Lung (tissue), 12 donors: Measurements from ENCODE around the gene SMARCC2. TPM values are rescaled to one million over a fixed set of nuclear protein-coding genes. Genes with fewer than 3 reads are reported as not detected.

Experiments
- ATAC-seq: fragments of 200-7000 bp; cut with Tn5 transposase; one replicate; pipeline ENCODE4 v1.9.1; 2020; ENCODE audit warnings: moderate number of reproducible peaks; ENCODE audit not compliant: insufficient read depth, low FRiP score
- DNase-seq, 3 donors: peaks; one replicate each; pipeline ENCODE4 v3.0.0-alpha.2; 2013 to 2017
- H3K27ac ChIP-seq, 2 donors: one replicate each; pipeline ENCODE4 v1.5.1; 2013; ENCODE audit warnings: mild to moderate bottlenecking in 2 of 2, moderate library complexity in 2 of 2, control low read depth in 1 of 2, inconsistent platforms in 1 of 2, low read depth in 1 of 2, low read length in 1 of 2
- H3K27me3 ChIP-seq, 3 donors: one replicate each; pipeline ENCODE4 v1.5.1; 2013; ENCODE audit warnings: low read length in 2 of 3; ENCODE audit not compliant: control insufficient read depth in 3 of 3, insufficient read depth in 3 of 3
- H3K36me3 ChIP-seq, 4 donors: one replicate each; pipeline ENCODE4 v1.5.1; 2013; ENCODE audit warnings: low read length in 4 of 4, mild to moderate bottlenecking in 1 of 4, moderate library complexity in 1 of 4; ENCODE audit not compliant: control insufficient read depth in 4 of 4, insufficient read depth in 4 of 4
- H3K4me1 ChIP-seq, 5 donors: one replicate each; pipeline ENCODE4 v1.5.1; 2013; ENCODE audit warnings: low read length in 5 of 5, mild to moderate bottlenecking in 2 of 5, moderate library complexity in 1 of 5; ENCODE audit not compliant: control insufficient read depth in 5 of 5, insufficient read depth in 5 of 5
- H3K4me3 ChIP-seq: one replicate; pipeline ENCODE4 v1.5.1; 2013; ENCODE audit warnings: mild to moderate bottlenecking, control low read depth, moderate library complexity
- H3K9ac ChIP-seq, 2 donors: one replicate each; pipeline ENCODE4 v1.5.1; 2013; ENCODE audit warnings: low read length in 2 of 2, control low read depth in 1 of 2; ENCODE audit not compliant: insufficient read depth in 1 of 2
- H3K9me3 ChIP-seq, 4 donors: one replicate each; pipeline ENCODE4 v1.5.1; 2013; ENCODE audit warnings: low read length in 3 of 4, mild to moderate bottlenecking in 1 of 4, moderate library complexity in 1 of 4; ENCODE audit not compliant: control insufficient read depth in 4 of 4, insufficient read depth in 3 of 4
- WGBS, 2 donors: extraction: QIAGEN DNeasy Blood & Tissue Kit; methylation state at CpG; one replicate each; pipeline ENCODE4 v1.1.7; 2013; 5-methylcytosine and 5-hydroxymethylcytosine counted together
- polyA plus RNA-seq, 2 donors: library from polyadenylated mRNA; stranded (reverse); fragments of 200-250 nt; gene quantifications; one replicate each; pipeline ENCODE4 v1.2.1, GENCODE V29; 2013
- total RNA-seq, 2 donors: library from RNA; depleted of rRNA in 1 of 2; stranded (reverse); fragments of >200 nt in 1 of 2; gene quantifications; one replicate each; pipeline ENCODE4 v1.2.1, GENCODE V29; 2014 to 2021
- TF ChIP-seq, protein P1 (sequence below): IDR thresholded peaks from 2 replicates; pipeline ENCODE4 v1.5.1; 2012; ENCODE audit warnings: mild to moderate bottlenecking; ENCODE audit errors: control extremely low read depth, extremely low read depth
- donor health status: control.
- donor health status: control.
- donor health status: Bipolar disorder and iron deficiency.
- donor health status: healthy.
- donor health status: DM: yes; HTN: yes; CAD: no.

The SMARCC2 gene
- total and polyA plus RNA-seq, 4 donors: 23.9 to 97.5 (median 47.7) TPM

DNA sequence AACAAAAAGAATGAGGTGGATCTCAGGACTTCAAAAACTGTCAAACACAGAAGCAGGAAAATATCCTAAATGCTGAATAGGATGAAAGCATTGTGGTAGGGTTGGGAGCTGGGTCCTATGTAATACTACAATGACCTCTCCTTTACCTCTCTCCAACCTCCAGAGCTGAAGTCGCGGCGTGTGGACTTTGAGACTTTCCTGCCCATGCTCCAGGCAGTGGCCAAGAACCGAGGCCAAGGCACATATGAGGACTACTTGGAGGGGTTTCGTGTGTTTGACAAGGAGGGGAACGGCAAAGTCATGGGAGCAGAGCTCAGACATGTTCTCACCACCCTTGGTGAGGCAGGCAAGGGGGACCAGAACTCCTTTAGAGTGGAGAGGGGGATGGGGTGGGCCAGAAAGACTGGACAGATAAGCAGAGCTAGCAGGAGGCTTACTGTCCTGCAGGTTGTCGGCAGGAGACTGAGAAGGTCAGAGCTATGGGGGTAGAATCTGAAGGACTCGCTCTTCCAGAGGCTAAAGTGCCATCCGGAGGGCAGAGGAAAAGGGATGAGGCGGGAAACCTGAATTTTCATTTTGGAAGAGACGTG, 33.9 kb downstream of the SMARCC2 start:
- no peaks in the 10 kb centered on the region for H3K9me3 ChIP-seq
- H3K27me3 ChIP-seq: no peaks in the 10 kb centered on the region
- H3K4me3 ChIP-seq: no peak overlapping the region
- whole genome bisulfite sequencing, 2 donors: 95 to 98% methylated on average over 11 of the region's 11 CpGs
- DNase-seq: no peak
- H3K27ac ChIP-seq: no peak overlapping the region
- H3K9ac ChIP-seq: no peak overlapping the region
- TF ChIP-seq, protein P1, sequence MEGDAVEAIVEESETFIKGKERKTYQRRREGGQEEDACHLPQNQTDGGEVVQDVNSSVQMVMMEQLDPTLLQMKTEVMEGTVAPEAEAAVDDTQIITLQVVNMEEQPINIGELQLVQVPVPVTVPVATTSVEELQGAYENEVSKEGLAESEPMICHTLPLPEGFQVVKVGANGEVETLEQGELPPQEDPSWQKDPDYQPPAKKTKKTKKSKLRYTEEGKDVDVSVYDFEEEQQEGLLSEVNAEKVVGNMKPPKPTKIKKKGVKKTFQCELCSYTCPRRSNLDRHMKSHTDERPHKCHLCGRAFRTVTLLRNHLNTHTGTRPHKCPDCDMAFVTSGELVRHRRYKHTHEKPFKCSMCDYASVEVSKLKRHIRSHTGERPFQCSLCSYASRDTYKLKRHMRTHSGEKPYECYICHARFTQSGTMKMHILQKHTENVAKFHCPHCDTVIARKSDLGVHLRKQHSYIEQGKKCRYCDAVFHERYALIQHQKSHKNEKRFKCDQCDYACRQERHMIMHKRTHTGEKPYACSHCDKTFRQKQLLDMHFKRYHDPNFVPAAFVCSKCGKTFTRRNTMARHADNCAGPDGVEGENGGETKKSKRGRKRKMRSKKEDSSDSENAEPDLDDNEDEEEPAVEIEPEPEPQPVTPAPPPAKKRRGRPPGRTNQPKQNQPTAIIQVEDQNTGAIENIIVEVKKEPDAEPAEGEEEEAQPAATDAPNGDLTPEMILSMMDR: no peak
- H3K4me1 ChIP-seq: peaks cover 9 to 42% (median 23%) of the 10 kb centered on the region in 5 donors
- no peak for ATAC-seq
- peaks cover 7 to 30% (median 16%) of the 10 kb centered on the region in 4 donors for H3K36me3 ChIP-seq

DNA sequence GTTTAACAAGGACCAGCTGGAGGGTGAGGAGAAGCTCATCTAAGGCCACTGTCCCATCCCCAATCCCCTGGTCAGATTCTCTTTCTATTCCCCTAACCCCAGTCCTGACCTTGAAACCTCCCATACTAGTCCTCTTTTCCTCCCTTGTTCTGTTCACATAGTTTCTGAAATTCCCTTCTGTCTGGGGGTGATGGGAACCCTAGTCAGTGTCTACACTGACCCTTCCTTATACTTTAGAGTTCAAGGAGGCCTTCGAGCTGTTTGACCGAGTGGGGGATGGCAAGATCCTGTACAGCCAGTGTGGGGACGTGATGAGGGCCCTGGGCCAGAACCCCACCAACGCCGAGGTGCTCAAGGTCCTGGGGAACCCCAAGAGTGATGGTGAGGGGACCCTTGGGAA, 34.5 kb downstream of the SMARCC2 start:
- 91 to 96% methylated on average over 5 of the region's 5 CpGs for WGBS, 2 donors
- Histone ChIP-seq H3K4me3 (no peak overlapping the region), H3K27me3 (no peaks in the 10 kb centered on the region), H3K4me1 (peaks cover 7 to 37% (median 18%) of the 10 kb centered on the region in 5 donors), H3K27ac (no peak overlapping the region), H3K9me3 (no peaks in the 10 kb centered on the region), H3K9ac (no peak overlapping the region), H3K36me3 (peaks cover 3 to 25% (median 11%) of the 10 kb centered on the region in 4 donors)
- DNase-seq (no peak), ATAC-seq (no peak)
- TF ChIP-seq, protein P1: no peak

DNA sequence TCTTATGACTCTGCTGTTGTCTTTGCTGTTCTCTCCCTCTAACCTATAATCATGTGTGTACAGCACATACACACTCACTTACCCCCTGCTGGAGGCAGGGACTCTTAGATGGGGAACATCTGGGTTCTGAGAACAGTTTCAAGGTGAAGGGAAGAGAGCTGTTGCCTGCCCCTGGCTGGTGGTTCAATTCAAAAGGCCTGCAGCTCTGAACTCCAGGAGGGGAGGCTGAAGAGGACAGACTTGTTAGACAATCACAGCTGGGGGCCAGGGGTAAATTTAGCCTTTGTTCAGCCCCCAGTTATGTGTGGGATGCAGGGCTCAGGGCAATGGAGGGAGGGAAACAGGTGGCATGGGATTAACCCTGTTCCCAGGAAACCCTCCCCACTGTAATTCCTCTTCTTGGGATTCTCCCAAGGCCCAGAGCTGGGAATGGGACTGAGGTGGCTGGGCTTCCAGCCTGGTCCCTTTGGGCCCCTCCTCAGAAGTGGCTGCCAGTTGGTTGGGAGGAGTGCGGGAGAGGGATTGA, 35.0 kb downstream of the SMARCC2 start:
- Histone ChIP-seq H3K27ac (no peak overlapping the region), H3K27me3 (no peaks in the 10 kb centered on the region), H3K9ac (no peak overlapping the region), H3K9me3 (no peaks in the 10 kb centered on the region), H3K4me3 (no peak overlapping the region), H3K4me1 (peaks cover 7 to 31% (median 13%) of the 10 kb centered on the region in 5 donors), H3K36me3 (peaks cover 0 to 20% (median 6%) of the 10 kb centered on the region in 4 donors)
- TF ChIP-seq, protein P1: no peak
- 100% methylated on average over 1 of the region's 1 CpG for WGBS, 2 donors
- DNase-seq (no peak), ATAC-seq (no peak)
